GM18526 (cell line): Measurements from ENCODE around the gene FANCE.

Experiments used
- POLR2A ChIP-seq: IDR thresholded peaks from 3 replicates; pipeline ENCODE4 v1.6.1; 2011; ENCODE audit not compliant: insufficient read length; ENCODE audit errors: extremely low read depth

FANCE gene

GRCh38 chr6:35496841-35497570 is 44.9 kb downstream of the FANCE start, which contains the start of gene TEAD3:
Gene TEAD3 (minus strand): TSS chr6:35497079.
- TF ChIP-seq POLR2A = no peak

- TF ChIP-seq POLR2A = no peak
Measured at GRCh38 chr6:35497571-35498421, 45.7 kb downstream of the FANCE start.

GRCh38 chr6:35498422-35499067 is 46.4 kb downstream of the FANCE start:
- no peak for TF ChIP-seq POLR2A

- no peak for TF ChIP-seq POLR2A
Measured at GRCh38 chr6:35499372-35499771, 47.2 kb downstream of the FANCE start.

- no peak for TF ChIP-seq POLR2A
Measured at GRCh38 chr6:35500782-35501181, 48.6 kb downstream of the FANCE start.

GRCh38 chr6:35501784-35502183 is 49.6 kb downstream of the FANCE start:
- TF ChIP-seq POLR2A = no peak

GRCh38 chr6:35503534-35503933 is 51.4 kb downstream of the FANCE start:
- no peak for TF ChIP-seq POLR2A

GRCh38 chr6:35505999-35506412 is 53.9 kb downstream of the FANCE start:
- TF ChIP-seq POLR2A = no peak

GRCh38 chr6:35506536-35506935 is 54.4 kb downstream of the FANCE start:
- TF ChIP-seq POLR2A = no peak

- TF ChIP-seq POLR2A = no peak
Measured at GRCh38 chr6:35507221-35507620, 55.1 kb downstream of the FANCE start.

GRCh38 chr6:35508027-35508426 is 55.9 kb downstream of the FANCE start:
- TF ChIP-seq POLR2A = no peak

- TF ChIP-seq POLR2A = no peak
Measured at GRCh38 chr6:35508542-35508941, 56.4 kb downstream of the FANCE start.

GRCh38 chr6:35510916-35511561 is 58.9 kb downstream of the FANCE start:
- TF ChIP-seq POLR2A = no peak

- no peak for TF ChIP-seq POLR2A
Measured at GRCh38 chr6:35511562-35511941, 59.4 kb downstream of the FANCE start.

GRCh38 chr6:35512006-35512405 is 59.9 kb downstream of the FANCE start:
- TF ChIP-seq POLR2A = no peak

GRCh38 chr6:35512740-35513139 is 60.6 kb downstream of the FANCE start, which contains the start of gene TULP1:
Gene TULP1 (minus strand): TSS chr6:35512896. CDS start chr6:35512858, 38 bp downstream.
- no peak for TF ChIP-seq POLR2A

GRCh38 chr6:35514587-35514986 is 62.4 kb downstream of the FANCE start:
- TF ChIP-seq POLR2A = no peak
